ENCODE results near the gene EMC9. TPM values are rescaled to one million over a fixed set of nuclear protein-coding genes. Genes with fewer than 3 reads are reported as not detected.

Gene EMC9
- total RNA-seq, 4 donors from 2014 or later, result 7.4 to 38.7 (median 34.0) TPM

GRCh38 chr14:24178399-24179178 lies 37.2 kb upstream of the EMC9 start:
- TF ChIP-seq CTCF (IDR thresholded peaks at IDR 0.05) (no peak), POLR2A (IDR thresholded peaks at IDR 0.05) (no peak)
- DNase-seq, result no peak
- Histone ChIP-seq H3K9me3 (no peaks in the 10 kb centered on the region), H3K36me3 (peaks cover 0 to 76% (median 0%) of the 10 kb centered on the region in 3 donors), H3K27ac (no peak overlapping the region), H3K27me3 (no peaks in the 10 kb centered on the region), H3K4me3 (no peak overlapping the region), H3K4me1 (no peaks in the 10 kb centered on the region)

- Histone ChIP-seq H3K4me1 (no peaks in the 10 kb centered on the region), H3K4me3 (no peak overlapping the region), H3K27me3 (no peaks in the 10 kb centered on the region), H3K9me3 (no peaks in the 10 kb centered on the region), H3K27ac (no peak overlapping the region), H3K36me3 (peaks cover 0 to 69% (median 0%) of the 10 kb centered on the region in 3 donors)
- no peak for TF ChIP-seq POLR2A (IDR thresholded peaks at IDR 0.05)
- no peak for TF ChIP-seq CTCF (IDR thresholded peaks at IDR 0.05)
- peak in 1 of 3 donors; percentile 45 for DNase-seq
Observed at GRCh38 chr14:24177891-24178290, 36.5 kb upstream of the EMC9 start.

- TF ChIP-seq POLR2A (IDR thresholded peaks at IDR 0.05) (no peak), CTCF (IDR thresholded peaks at IDR 0.05) (no peak)
- no peak overlapping the region for H3K27ac ChIP-seq
- no peaks in the 10 kb centered on the region for H3K9me3 ChIP-seq
- no peaks in the 10 kb centered on the region for H3K4me1 ChIP-seq
- peaks cover 0 to 62% (median 0%) of the 10 kb centered on the region in 3 donors for H3K36me3 ChIP-seq
- no peak overlapping the region for H3K4me3 ChIP-seq
- peak in 1 of 3 donors; percentile 24 for DNase-seq
- no peaks in the 10 kb centered on the region for H3K27me3 ChIP-seq
Observed at GRCh38 chr14:24177041-24177825, 35.8 kb upstream of the EMC9 start.

GRCh38 chr14:24176599-24176998 lies 35.2 kb upstream of the EMC9 start:
- DNase-seq, result no peak
- H3K27me3 ChIP-seq, result no peaks in the 10 kb centered on the region
- H3K27ac ChIP-seq, result no peak overlapping the region
- peaks cover 0 to 56% (median 0%) of the 10 kb centered on the region in 3 donors for H3K36me3 ChIP-seq
- TF ChIP-seq POLR2A (IDR thresholded peaks at IDR 0.05), result no peak
- TF ChIP-seq CTCF (IDR thresholded peaks at IDR 0.05), result no peak
- no peaks in the 10 kb centered on the region for H3K9me3 ChIP-seq
- H3K4me3 ChIP-seq, result no peak overlapping the region
- no peaks in the 10 kb centered on the region for H3K4me1 ChIP-seq

GRCh38 chr14:24172871-24173281 lies 31.5 kb upstream of the EMC9 start:
- DNase-seq, result peak in 1 of 3 donors; percentile 48
- TF ChIP-seq CTCF (IDR thresholded peaks at IDR 0.05) (no peak), POLR2A (IDR thresholded peaks at IDR 0.05) (no peak)
- Histone ChIP-seq H3K4me3 (peak overlapping the region in 1 of 4 donors; percentile 58), H3K9me3 (no peaks in the 10 kb centered on the region), H3K4me1 (no peaks in the 10 kb centered on the region), H3K27me3 (no peaks in the 10 kb centered on the region), H3K36me3 (peaks cover 0 to 39% (median 0%) of the 10 kb centered on the region in 3 donors), H3K27ac (peak overlapping the region in 1 of 4 donors; percentile 68)
